OCI-LY7 (cell line): ENCODE results near the gene LHFPL6. TPM values are rescaled to one million over a fixed set of nuclear protein-coding genes. Genes with fewer than 3 reads are reported as not detected.

Experiments
- BruUV-seq: library from RNA; stranded (reverse); fragments of 400-500 nt; replicated peaks from 2 replicates; lab custom pipeline; 2021; lab: Mats Ljungman, UMichigan
- CTCF ChIA-PET: fragments of 300-600 bp; sonication (Branson Sonifier 250); formaldehyde crosslinking; loops from one replicate; lab custom pipeline; 2022; ENCODE audit warnings: antibody characterized with exemption; ENCODE audit not compliant: unreplicated experiment; lab: Charles Lee
- POLR2A ChIA-PET: fragments of 300-600 bp; sonication (Branson Sonifier 250); formaldehyde crosslinking; loops from one replicate; lab custom pipeline; 2022; ENCODE audit warnings: antibody characterized with exemption; lab: Charles Lee
- DNase-seq: peaks from one replicate; pipeline ENCODE4 v3.0.0-alpha.2; 2015; ENCODE audit warnings: low spot score
- H2AFZ ChIP-seq: fragments of 200-600 bp; sonication (generic), shearing (Covaris generic); 2 replicates; pipeline ENCODE4 v1.6.1; 2014; ENCODE audit warnings: mild to moderate bottlenecking, antibody characterized with exemption, low read length, moderate library complexity
- H3K27ac ChIP-seq: fragments of 200-600 bp; sonication (generic); 2 replicates; pipeline ENCODE4 v1.5.1; 2014; ENCODE audit warnings: mixed run types, low read depth, mild to moderate bottlenecking, moderate library complexity, low read length, inconsistent platforms; ENCODE audit not compliant: poor library complexity, severe bottlenecking
- H3K36me3 ChIP-seq: fragments of 200-600 bp; sonication (generic); 2 replicates; pipeline ENCODE4 v1.6.1; 2014; ENCODE audit warnings: mild to moderate bottlenecking, antibody characterized with exemption, low read length, moderate library complexity, mixed read lengths; ENCODE audit not compliant: insufficient read depth
- H3K4me1 ChIP-seq: fragments of 200-600 bp; sonication (generic); 2 replicates; pipeline ENCODE4 v1.5.1; 2014; ENCODE audit warnings: mild to moderate bottlenecking, low read length; ENCODE audit not compliant: insufficient read depth, poor library complexity, severe bottlenecking
- H3K4me2 ChIP-seq: fragments of 200-600 bp; sonication (generic); 2 replicates; pipeline ENCODE4 v1.6.1; 2014; ENCODE audit warnings: mild to moderate bottlenecking, low read length
- H3K4me3 ChIP-seq: fragments of 200-600 bp; sonication (generic); 2 replicates; pipeline ENCODE4 v1.5.1; 2014; ENCODE audit warnings: mild to moderate bottlenecking, low read depth, low read length; ENCODE audit not compliant: poor library complexity, severe bottlenecking
- H3K79me2 ChIP-seq: fragments of 200-600 bp; sonication (generic); 2 replicates; pipeline ENCODE4 v1.6.1; 2016; ENCODE audit warnings: low read depth, mild to moderate bottlenecking, low read length, moderate library complexity, mixed read lengths; ENCODE audit not compliant: insufficient read depth
- H3K9me2 ChIP-seq: fragments of 200-600 bp; sonication (generic); 2 replicates; pipeline ENCODE4 v1.6.1; 2016; ENCODE audit warnings: mild to moderate bottlenecking, low read length, mixed read lengths; ENCODE audit not compliant: insufficient read depth
- H3K9me3 ChIP-seq: fragments of 200-600 bp; sonication (generic); 2 replicates; pipeline ENCODE4 v1.6.1; 2014; ENCODE audit warnings: mild to moderate bottlenecking, mixed run types, low read length, mixed read lengths
- H4K20me1 ChIP-seq: fragments of 200-600 bp; sonication (generic); 2 replicates; pipeline ENCODE4 v1.6.1; 2014; ENCODE audit warnings: mild to moderate bottlenecking, antibody characterized with exemption, low read length, moderate library complexity, mixed read lengths; ENCODE audit not compliant: insufficient read depth
- CTCF ChIP-seq: fragments of 200-600 bp; sonication (generic); conservative IDR thresholded peaks from 2 replicates; pipeline ENCODE4 v1.5.1; 2014; ENCODE audit warnings: mild to moderate bottlenecking, antibody characterized with exemption, low read length, moderate library complexity, mixed read lengths
- EZH2phosphoT487 ChIP-seq: fragments of 200-600 bp; sonication (generic); IDR thresholded peaks from 2 replicates; pipeline ENCODE4 v1.6.1; 2018; ENCODE audit warnings: low read depth, borderline replicate concordance, mild to moderate bottlenecking, mixed run types, antibody characterized with exemption, low read length, moderate library complexity, mixed read lengths
- intact Hi-C: fragments of 100-400 bp; cut with micrococcal nuclease; formaldehyde crosslinking; loops from one replicate; pipeline ENCODE4 v1.10.0; 2022; ENCODE audit not compliant: unreplicated experiment
- total RNA-seq, 2 experiments: library from RNA; depleted of rRNA in 1 of 2; stranded (reverse); fragments of >200 nt in 1 of 2; shearing (Covaris generic) in 1 of 2; gene quantifications; 2 replicates each; pipeline ENCODE4 v1.2.3, GENCODE V29; 2014 to 2022

LHFPL6 gene
- total RNA-seq, 2 experiments from 2014 or later, result 15.1 to 27.7 TPM

- H3K9me3 ChIP-seq, result no peaks in the 10 kb centered on the region
- intact Hi-C loops, result no loop called here
- BruUV-seq, result no TSS peak
- peaks cover 4% of the 10 kb centered on the region for H3K4me1 ChIP-seq
- no peaks in the 10 kb centered on the region for H4K20me1 ChIP-seq
- no peak for TF ChIP-seq EZH2phosphoT487
- TF ChIP-seq CTCF, result no peak
- H3K79me2 ChIP-seq, result no peaks in the 10 kb centered on the region
- H2AFZ ChIP-seq, result no peak overlapping the region
- no peak overlapping the region for H3K4me2 ChIP-seq
- H3K36me3 ChIP-seq, result no peaks in the 10 kb centered on the region
- ChIA-PET POLR2A (interaction anchor here (0.7 to 0.9 kb wide), 2 partner anchors 9 to 20 kb away, joined by 3 to 4 read pairs; no protein-coding TSS in a partner anchor), CTCF (no interaction called here)
- DNase-seq, result no peak
- no peak overlapping the region for H3K4me3 ChIP-seq
- H3K27ac ChIP-seq, result no peak overlapping the region
- H3K9me2 ChIP-seq, result no peaks in the 10 kb centered on the region
Observed at GRCh38 chr13:39486758-39487157, 116.2 kb downstream of the LHFPL6 start.

- Histone ChIP-seq H3K4me1 (peaks cover 4% of the 10 kb centered on the region), H2AFZ (no peak overlapping the region), H3K9me2 (no peaks in the 10 kb centered on the region), H3K36me3 (no peaks in the 10 kb centered on the region), H4K20me1 (no peaks in the 10 kb centered on the region; the same call in 1 of the 2 replicates), H3K79me2 (no peaks in the 10 kb centered on the region), H3K9me3 (no peaks in the 10 kb centered on the region), H3K4me3 (no peak overlapping the region), H3K27ac (no peak overlapping the region), H3K4me2 (no peak overlapping the region)
- intact Hi-C loops, result no loop called here
- ChIA-PET POLR2A (no interaction called here), CTCF (no interaction called here)
- DNase-seq, result no peak
- BruUV-seq, result no TSS peak
- no peak for TF ChIP-seq EZH2phosphoT487
- TF ChIP-seq CTCF, result no peak
Observed at GRCh38 chr13:39485314-39485700, 117.7 kb downstream of the LHFPL6 start.

GRCh38 chr13:39484506-39485313 is 118.3 kb downstream of the LHFPL6 start:
- Histone ChIP-seq H3K36me3 (no peaks in the 10 kb centered on the region), H3K4me1 (peaks cover 4% of the 10 kb centered on the region), H3K9me3 (no peaks in the 10 kb centered on the region), H2AFZ (no peak overlapping the region), H3K79me2 (no peaks in the 10 kb centered on the region), H3K4me3 (no peak overlapping the region), H3K27ac (no peak overlapping the region), H3K9me2 (no peaks in the 10 kb centered on the region), H3K4me2 (no peak overlapping the region), H4K20me1 (no peaks in the 10 kb centered on the region; the same call in 1 of the 2 replicates)
- ChIA-PET CTCF (no interaction called here), POLR2A (no interaction called here)
- DNase-seq, result no peak
- TF ChIP-seq EZH2phosphoT487 (no peak), CTCF (no peak)
- intact Hi-C loops, result no loop called here
- no TSS peak for BruUV-seq
